ENCODE measurements around the gene SH3PXD2B.
"Not testable (repeated sequence)": the region's sequence is repeated elsewhere in the genome, so short reads cannot be mapped to it uniquely, and the experiment has no call there.

Gene SH3PXD2B

GRCh38 chr5:172334196-172334595, 120.1 kb downstream of the SH3PXD2B start:
- no peak for DNase-seq

DNA sequence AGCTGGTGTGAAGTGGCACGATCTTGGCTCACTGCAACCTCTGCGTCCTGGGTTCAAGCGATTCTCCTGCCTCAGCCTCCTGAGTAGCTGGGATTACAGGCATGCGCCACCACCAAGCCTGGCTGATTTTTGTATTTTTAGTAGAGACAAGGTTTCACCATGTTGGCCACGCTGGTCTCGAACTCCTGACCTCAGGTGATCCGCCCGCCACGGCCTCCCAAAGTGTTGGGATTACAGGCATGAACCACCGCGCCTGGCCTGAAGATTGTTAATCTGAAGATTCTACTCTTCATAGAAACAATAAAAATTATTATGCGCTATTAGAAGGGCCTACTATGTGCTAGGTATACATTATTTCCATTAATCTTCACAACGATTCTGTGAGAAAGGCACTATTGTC, 127.4 kb downstream of the SH3PXD2B start:
- not testable (repeated sequence) for DNase-seq

GRCh38 chr5:172325452-172325851, 128.9 kb downstream of the SH3PXD2B start:
- no peak for DNase-seq

GRCh38 chr5:172322028-172322965, 132.0 kb downstream of the SH3PXD2B start:
- DNase-seq = no peak

DNA sequence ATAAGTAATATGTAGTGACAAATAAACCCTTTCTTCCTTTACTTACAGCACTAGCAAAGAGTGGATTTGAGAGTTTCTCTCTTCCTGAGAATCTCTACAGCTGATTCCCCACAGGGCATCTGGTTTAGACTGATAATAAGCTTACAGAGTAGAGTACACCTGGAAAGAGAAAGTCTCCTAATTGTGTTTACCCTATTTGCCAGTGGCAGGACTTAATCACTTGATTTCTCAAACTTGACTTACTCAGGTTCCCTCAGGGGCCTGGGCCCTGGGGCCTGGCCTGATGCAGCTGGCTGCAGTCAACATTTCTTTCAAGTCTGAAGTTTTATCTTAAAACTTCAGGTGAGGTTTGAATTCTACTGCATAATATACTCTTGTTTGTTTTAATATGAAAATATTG, 132.7 kb downstream of the SH3PXD2B start:
- DNase-seq = no peak

DNA sequence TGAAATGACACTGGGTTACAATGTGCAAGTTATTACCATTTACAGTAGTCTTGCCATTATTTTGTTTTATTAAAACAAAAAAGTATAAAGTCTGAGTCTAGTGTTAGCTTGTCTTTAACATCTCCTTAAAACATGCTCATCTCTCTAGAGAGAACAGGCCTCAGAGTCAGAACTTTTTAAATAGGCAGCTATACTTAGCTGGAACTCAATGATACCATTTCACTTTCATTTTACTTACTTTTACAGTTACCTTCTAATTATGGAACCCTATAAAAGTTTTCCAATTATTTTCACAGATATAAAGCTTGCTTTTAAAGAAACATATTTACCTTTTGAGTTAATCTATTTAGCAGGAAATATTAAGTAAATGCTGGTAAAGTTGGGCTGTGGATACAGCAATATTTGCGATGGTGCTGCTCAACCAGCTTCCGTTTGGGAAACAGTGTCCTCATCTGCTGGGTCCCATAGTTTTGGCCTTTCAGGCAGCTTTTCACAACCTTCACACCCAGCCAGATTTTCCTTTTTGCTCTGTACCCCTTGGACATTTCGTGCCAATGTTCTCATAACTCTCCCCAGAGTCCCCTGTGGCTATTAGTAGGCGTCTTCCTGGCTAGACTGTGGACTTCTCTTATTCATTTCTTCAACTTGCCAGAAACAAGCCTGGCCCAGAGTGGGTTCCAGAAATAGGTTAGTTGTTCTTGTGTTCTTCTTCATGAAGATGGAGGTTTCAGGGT, 134.4 kb downstream of the SH3PXD2B start:
- DNase-seq = no peak

- no peak for DNase-seq
These were observed 138.5 kb downstream of the SH3PXD2B start for GRCh38 chr5:172315587-172316493.

- DNase-seq = no peak
These were observed 140.4 kb downstream of the SH3PXD2B start for GRCh38 chr5:172313915-172314314.

DNA sequence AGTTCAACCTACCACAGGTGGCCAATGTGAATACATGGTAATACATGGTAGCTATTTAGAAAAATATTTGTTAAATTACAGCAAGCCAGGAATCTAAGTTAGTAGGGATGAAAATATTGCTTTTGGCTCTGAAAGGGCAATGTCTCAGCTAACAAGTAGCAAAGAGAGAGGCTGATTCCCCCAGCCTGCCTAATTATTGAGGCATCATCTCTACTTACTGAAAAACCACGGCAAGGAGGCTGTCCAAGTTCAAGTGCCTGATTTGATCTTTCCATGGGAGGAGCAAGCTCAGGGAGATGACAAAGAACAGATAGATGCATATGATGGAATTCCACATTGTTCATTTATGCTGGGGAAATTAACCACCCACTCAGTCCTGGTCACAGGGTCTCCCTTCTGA, 142.0 kb downstream of the SH3PXD2B start:
- DNase-seq = no peak

- DNase-seq = no peak
These were observed 142.7 kb downstream of the SH3PXD2B start for GRCh38 chr5:172311605-172312004.

GRCh38 chr5:172311026-172311425, 143.3 kb downstream of the SH3PXD2B start:
- DNase-seq = no peak

- DNase-seq = no peak
These were observed 148.9 kb downstream of the SH3PXD2B start for GRCh38 chr5:172305380-172305779.

- DNase-seq = peak; percentile 25
These were observed 150.6 kb downstream of the SH3PXD2B start for GRCh38 chr5:172303572-172304335.

DNA sequence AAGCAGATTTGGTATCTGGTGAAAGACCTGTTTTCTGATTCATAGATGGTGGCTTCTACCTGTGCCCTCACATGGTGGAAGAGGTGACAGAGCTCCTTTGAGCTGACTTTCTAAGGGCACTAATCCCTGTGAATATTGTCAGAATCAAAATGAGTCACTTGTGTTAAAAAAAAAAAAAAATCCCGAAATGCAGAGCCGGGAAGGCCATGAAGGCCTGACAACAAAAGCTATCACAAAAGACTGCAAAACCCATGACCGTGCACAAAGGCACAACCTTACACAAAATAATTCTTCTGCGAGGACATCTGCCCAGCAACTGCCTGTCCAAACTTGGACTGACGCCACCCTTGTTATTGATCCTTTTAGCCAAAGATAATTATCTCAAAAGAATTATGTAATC, 151.2 kb downstream of the SH3PXD2B start:
- no peak for DNase-seq

DNA sequence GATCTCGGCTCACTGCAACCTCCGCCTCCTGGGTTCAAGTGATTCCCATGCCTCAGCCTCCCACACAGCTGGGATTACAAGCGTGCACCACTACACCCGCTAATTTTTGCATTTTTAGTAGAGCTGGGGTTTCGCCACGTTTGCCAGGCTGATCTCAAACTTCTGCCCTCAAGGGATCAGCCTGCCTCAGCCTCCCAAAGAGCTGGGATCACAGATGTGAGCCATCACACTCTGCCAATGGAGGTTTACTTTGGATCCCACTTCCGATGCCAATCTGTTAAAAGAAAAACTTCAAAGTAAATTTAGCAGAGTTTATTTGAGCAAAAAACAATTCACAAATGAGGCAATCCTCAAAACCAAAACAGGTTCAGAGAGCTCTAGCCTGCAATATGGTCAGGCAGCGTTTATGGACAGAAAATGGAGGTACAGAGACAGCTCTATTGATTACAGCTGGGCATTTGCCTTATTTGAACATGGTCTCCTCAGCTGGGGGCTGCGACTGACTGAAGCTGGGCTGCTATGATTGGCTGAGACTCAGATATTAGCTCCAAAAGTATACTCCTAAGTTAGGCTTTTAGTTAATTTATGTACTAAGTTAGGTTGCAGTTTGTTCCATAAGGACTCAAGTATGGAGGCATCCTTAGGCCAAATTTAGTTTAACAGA, 152.1 kb downstream of the SH3PXD2B start:
- no peak for DNase-seq

- no peak for DNase-seq
These were observed 154.3 kb downstream of the SH3PXD2B start for GRCh38 chr5:172299916-172300439.

DNA sequence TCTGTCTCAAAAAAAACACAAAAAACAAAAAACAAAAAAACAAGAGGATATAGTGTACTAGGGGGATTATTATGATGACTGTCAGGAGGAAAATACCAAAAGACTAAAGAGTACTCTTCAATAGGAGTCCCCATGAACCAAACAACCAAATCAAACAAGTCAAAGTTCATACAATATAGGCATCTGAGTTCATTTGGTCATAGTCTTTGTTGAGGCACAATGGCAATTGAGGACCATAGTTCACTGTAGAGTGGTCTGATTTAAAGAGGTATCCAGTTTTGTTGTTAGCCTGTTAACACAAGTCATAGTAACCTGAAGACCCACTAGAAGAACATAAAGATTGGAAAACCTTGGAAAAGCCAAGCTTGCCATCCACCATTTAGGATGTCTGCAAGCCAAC, 159.5 kb downstream of the SH3PXD2B start:
- no peak for DNase-seq

GRCh38 chr5:172293745-172294342, 160.5 kb downstream of the SH3PXD2B start:
- no peak for DNase-seq

DNA sequence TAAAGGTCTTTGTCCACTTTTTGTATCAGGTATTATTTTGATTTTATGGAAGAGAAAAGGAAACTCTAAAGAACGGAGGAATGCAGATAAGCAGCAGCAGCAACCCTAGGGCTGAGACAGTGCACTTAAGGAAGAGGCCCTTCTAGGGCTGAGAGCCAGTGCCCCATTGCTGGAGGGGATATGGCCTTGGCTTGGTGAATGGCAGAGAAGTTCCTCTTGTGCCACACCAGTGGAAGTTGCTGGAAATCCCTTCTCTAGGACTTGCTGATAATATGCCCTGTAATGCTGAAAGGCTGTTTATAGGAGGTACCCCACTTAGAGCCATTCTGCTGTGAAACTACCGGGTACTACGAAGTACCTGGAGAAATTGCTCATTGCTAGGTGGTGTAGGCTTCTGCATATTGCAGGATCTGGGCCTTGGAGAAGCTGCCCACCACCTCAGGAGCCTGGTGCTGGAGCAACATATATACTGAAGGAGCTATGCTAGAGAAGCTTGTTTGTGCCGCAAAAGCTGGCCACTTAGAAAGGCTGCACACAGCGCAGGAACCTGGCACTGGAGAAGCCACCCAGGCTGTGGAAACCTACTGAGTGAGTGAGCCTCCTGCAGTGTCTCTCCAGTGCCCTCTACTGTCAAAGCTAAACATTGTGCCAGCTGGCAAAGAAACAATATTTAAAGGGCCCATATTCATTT, 161.1 kb downstream of the SH3PXD2B start:
- peak; percentile 44 for DNase-seq

DNA sequence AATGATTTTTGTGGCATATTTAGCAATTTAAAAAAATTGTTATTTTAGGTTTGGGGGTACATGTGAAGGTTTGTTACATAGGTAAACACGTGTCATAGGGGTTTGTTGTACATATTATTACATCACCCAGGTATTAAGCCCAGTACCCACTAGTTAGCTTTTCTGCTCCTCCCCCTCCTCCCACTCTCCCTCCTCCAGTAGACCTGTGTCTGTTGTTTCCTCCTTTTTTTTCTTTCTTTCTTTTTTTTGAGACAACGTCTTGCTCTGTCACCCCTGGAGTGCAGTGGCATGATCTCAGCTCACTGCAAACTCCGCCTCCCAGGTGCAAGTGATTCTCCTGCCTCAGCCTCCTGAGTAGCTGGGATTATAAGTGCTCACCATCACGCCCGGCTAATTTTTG, 162.5 kb downstream of the SH3PXD2B start:
- DNase-seq = not testable (repeated sequence)

All from NCI-H2227 treated with DMSO at 0.1 percent for 48 hours (cell line).